ENCODE measurements around the gene HMX3.
A peak's percentile ranks its signal among the peaks of the same experiment; 100 is the strongest.
"Not testable (repeated sequence)": the region's sequence is repeated elsewhere in the genome, so short reads cannot be mapped to it uniquely, and the experiment has no call there.

Gene HMX3

GRCh38 chr10:123149162-123149567 lies 13.4 kb downstream of the HMX3 start:
- no peak for DNase-seq

DNA sequence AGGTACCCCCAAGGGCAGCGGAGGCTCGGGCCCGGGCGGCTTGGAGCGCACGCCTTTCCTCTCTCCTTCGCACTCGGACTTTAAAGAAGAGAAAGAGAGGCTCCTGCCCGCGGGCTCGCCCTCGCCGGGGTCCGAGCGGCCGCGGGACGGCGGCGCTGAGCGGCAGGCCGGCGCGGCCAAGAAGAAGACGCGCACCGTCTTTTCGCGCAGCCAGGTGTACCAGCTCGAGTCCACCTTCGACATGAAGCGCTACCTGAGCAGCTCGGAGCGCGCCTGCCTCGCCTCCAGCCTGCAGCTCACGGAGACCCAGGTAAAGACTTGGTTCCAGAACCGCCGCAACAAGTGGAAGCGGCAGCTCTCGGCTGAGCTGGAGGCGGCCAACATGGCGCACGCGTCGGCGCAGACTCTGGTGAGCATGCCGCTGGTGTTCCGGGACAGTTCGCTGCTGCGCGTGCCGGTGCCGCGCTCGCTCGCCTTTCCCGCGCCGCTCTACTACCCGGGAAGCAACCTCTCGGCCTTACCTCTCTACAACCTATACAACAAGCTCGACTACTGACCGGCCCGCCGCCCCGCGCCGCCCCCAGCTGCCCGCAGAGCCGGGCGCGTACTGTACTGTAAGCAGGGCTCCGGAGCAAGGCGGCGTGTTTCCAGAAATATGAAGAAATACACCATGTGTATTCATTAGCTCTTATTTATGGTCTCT lies 13.9 kb downstream of the HMX3 start:
- peak; percentile 57 for DNase-seq

DNA sequence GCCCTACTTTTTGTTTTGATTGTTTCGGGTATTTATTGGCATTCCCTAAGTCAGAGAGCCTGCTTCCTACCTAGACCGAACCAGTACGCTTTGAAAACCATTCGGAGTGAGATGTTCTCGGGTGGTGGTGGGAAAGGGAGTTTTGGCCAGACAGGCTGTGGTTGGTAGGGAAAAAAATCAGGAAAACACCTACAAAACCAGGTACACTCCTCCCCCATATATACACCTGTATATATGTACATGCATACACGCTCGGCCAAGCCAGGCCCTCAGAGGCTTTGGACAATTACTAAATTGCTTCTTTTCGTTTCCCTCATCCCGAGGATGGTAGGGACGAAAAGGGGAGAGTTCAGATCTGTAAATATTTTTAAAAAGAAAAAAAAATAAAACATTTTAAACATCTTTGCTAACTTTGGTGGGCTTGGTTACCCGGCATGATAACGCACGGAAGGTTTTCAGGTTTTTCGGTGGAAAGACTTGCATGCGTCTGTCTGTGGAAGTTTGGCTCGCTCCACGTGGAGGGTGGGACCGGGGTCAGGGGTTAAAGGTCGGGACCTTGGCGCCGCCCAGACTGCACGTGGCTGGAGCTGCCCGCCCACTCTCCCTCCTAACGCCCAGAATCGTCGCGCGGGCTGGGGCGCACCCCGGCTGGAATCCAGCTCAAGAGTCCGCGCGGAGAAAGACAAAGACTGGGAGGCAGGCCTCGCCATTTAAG lies 14.7 kb downstream of the HMX3 start:
- DNase-seq: peak; percentile 48

DNA sequence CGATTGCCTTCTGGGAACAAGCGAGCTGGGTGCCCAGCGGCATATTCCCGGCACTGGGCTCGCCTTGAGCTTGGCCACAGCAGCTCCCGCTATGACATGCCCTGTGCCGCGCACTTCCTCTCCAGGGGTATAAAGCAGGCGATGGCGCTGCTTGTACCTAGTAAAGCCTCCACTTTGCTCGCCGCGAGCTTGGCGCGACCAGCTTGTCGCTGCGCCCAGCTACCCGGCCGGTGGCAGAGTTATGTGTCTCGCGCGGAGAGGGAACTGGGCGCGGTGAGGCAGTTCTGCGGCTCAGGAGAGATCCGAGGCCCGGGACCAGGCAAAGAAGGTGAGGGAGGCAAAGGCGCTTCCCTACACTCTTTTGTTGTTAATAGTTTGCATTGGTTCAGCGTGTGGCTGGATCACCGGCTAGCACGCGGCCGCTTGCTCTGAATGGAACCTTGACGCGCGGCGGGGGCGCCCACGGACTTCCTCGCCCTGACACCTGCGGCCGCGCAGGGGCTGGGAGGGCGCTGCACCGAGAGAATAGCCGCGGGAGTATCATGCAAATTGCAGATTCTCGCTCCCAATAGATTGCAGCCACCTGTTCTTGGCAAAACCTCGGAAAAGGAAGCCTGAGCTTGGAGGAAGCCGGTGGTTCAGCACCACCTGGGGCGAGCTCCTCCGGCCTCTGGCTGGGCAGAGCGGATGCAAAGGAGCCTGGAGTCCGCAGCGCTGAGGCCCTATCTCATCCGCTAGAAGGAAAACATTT lies 15.4 kb downstream of the HMX3 start:
- DNase-seq: peak; percentile 54

GRCh38 chr10:123151737-123152135 lies 16.0 kb downstream of the HMX3 start:
- DNase-seq: no peak

GRCh38 chr10:123153486-123154091 lies 17.8 kb downstream of the HMX3 start:
- no peak for DNase-seq

GRCh38 chr10:123154092-123154710 lies 18.4 kb downstream of the HMX3 start, which contains the start of gene BUB3:
Gene BUB3, plus strand, starts transcription at chr10:123154402. Its CDS starts 516 bp downstream, at chr10:123154918.
- peak; percentile 99 for DNase-seq

GRCh38 chr10:123154711-123155505 lies 19.1 kb downstream of the HMX3 start:
- DNase-seq: peak; percentile 64

DNA sequence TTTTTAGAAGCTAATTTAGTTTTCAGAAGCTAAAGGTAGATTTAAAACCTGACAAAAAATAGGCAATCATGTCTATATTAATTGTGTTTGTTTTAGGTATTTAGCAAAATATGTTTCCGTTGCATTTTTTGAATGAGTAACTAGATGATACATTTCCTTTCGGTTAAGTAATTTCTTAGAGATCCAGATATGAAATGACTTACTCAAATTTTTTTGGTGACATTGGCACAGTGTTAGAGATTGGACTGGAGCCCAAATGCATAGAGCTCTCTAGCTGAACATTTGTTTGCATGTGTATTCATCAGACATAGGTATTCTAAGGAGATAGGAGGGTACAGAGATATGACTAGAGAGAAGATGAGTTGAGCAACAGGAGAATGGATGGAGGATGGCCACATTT lies 20.3 kb downstream of the HMX3 start:
- no peak for DNase-seq

DNA sequence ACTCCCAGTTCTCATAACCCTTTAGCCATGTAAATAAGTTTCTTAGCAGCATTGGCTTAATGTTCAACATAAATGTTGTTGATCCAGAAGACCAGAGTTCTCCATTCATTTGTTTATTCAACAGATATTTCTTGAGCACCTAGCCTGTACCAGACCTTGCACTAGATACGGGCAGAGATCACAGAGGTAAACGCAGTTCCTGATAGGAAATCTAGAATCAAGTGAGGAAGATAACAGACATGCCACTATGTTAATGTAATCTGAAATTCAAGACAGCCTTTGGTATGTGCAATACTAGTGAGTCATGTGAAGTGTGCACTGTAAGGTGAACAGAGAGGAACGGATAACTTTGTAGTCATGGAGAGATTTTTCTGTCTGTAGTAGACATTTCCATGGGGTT lies 21.4 kb downstream of the HMX3 start:
- no peak for DNase-seq

DNA sequence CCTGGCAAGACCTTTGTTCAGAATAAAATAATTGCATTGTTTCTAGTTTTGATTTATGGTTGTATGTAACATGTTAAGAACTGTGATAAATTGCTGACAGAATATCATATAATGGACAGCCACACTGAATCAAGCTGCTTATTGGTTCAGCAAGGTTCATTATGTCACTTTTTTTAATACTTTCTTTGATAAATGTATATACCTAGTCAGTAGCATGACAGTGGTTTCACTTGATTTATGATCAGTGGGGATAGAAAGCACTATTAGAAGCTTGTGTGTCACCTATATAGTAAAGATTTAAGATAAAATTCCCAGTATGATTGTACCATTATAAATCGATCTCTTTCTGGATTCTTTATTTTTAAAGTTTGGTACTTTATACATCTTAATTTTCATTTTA lies 22.9 kb downstream of the HMX3 start:
- no peak for DNase-seq

- no peak for DNase-seq
Observed at GRCh38 chr10:123160311-123160980, 24.7 kb downstream of the HMX3 start.

- DNase-seq: no peak
Observed at GRCh38 chr10:123164319-123164718, 28.5 kb downstream of the HMX3 start.

DNA sequence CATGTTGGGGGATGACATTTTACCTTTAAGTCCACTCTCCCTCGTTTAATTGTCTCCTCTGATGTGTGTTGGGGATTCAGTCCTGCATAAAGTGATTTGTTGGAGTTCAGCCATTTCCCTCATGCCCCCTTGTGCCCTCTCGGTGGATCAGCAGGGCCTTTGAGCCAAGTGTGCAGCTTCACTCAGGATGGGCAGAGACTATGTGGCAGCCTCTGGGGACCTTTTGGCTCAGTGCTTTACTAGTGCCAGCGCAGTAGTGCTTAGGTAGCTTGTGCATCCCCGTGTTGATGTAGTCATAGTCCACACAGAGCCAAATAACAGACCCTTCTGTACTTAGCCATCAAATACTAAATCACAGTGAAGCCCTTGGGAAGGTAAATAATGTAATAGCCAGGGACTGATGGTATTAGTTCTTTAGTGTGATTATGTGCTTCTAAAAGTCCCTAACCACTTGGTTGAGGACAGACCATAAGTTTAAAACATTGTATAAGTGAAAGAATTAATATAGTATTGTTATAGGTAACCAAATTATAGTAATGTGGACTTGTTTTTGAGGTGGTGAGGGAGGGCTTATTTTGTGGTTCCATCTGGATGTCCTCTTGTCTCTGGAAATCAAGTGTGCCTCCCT lies 29.8 kb downstream of the HMX3 start:
- peak; percentile 36 for DNase-seq

- no peak for DNase-seq
Observed at GRCh38 chr10:123166618-123167017, 30.8 kb downstream of the HMX3 start.

GRCh38 chr10:123170961-123171360 lies 35.2 kb downstream of the HMX3 start:
- DNase-seq: no peak

DNA sequence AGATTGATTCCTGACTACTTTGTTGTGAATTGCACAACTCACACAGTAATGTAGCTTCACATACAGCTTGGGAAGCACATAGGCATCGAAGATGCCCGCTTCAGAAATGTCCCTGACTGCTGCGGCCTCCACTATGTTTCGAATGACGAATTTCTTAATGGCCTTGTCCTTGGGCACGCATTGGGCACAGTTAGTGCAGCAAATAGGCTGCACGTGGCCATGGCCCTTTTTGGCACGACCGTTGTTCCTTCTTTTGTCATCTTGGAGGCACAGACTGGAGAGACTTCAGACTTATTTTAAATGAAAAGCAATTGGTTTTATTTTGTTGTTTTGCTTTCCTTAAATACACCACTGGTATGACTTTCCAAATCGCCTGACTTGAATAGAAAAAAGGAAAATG lies 35.8 kb downstream of the HMX3 start:
- not testable (repeated sequence) for DNase-seq

DNA sequence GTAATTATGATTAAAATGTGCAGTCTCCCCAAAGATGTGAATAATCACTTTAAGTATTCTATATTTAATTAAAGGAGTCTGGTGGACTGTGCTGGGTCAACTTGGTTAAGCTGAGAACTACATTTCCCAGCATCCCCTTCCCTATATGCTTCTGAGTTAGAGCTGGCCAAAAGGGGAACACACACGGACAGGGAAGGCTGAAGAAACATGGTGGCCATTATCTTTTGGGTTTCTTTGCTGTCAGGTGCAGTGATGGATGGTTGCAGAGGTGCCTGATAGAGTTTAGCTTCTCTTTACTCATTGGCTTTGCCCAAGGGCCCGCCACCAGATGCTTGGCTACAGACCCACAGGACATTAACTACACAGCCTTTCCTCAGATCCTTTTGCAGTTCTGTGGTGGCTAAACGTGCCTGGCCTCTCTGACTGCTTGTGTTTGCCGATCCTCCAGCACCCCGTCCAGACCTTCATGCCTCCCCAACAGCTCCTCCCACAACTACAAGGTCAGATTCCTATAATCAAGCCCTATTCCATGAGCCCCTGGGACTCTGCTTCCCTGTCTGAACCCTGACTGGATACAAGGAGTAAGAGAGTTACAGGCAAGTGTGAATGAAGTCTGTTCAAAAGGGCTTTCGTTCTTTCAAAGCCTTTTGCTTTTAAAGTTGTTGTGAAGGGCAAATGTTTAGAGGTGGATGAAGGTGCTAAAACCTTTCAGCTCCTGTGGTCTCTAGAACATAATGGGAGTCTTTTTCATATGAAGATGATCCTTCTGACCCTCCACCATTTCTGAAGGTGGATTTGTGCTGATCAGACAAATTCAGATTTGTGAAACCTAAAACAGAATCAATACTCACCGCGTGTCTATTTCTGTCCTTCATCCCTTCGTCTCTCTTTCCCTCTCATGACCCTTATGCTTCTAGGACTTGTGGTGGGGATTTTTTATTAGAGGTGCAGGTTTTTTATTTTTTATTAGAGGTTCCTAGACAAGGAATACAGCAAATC lies 39.9 kb downstream of the HMX3 start:
- no peak for DNase-seq

DNA sequence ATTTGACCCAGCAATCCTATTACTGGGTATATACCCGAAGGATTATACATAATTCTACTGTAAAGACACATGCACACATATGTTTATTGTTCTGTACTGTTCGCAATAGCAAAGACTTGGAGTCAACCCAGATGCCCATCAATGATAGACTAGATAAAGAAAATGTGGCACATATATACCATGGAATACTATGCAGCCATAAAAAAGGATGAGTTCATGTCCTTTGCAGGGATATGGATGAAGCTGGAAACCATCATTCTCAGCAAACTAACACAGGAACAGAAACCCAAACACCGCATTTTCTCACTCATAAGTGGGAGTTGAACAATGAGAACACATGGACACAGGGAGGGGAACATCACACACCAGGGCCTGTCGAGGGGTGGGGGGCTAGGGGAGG lies 42.6 kb downstream of the HMX3 start:
- DNase-seq: not testable (repeated sequence)

Data from hematopoietic multipotent progenitor cell treated with erythropoietin and hydrocortisone succinate and interleukin-3 and kit ligand, for 6 days (in vitro differentiated cells).